SU-DHL-6 (cell line): Measurements from ENCODE around the gene CATSPERB.

Source experiments
- EZH2phosphoT487 ChIP-seq: fragments of 200-600 bp; sonication (generic), shearing (Covaris generic); conservative IDR thresholded peaks from 2 replicates; pipeline ENCODE4 v1.6.1; 2018; ENCODE audit warnings: mild to moderate bottlenecking, antibody characterized with exemption, low read length, moderate library complexity, mixed read lengths
- TF ChIP-seq, protein P1 (sequence below): fragments of 200-600 bp; sonication (generic); IDR thresholded peaks from one replicate; pipeline ENCODE4 v1.5.1; 2017; ENCODE audit warnings: antibody characterized with exemption, mild to moderate bottlenecking, low read length, moderate library complexity; ENCODE audit not compliant: insufficient read depth, poor library complexity, severe bottlenecking

DNA sequence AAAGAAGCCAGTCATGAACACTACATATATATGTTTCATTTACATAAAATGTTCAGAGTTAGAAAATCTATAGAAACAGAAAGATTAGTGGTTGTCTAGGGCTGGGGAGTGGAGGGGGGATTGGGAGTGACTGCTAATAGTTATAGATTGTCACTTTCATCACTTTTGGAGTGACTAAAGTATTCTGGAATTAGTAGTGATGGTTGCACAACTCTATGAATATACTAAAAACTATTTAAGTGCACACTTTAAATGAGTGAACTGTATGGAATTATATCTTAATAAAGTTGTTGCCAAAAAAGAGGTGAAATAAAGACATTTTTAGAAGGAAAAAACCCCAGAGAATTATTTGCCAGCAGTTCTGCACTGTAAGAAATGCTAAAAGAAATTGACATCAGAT is 9.5 kb downstream of the CATSPERB start:
- TF ChIP-seq, protein P1, sequence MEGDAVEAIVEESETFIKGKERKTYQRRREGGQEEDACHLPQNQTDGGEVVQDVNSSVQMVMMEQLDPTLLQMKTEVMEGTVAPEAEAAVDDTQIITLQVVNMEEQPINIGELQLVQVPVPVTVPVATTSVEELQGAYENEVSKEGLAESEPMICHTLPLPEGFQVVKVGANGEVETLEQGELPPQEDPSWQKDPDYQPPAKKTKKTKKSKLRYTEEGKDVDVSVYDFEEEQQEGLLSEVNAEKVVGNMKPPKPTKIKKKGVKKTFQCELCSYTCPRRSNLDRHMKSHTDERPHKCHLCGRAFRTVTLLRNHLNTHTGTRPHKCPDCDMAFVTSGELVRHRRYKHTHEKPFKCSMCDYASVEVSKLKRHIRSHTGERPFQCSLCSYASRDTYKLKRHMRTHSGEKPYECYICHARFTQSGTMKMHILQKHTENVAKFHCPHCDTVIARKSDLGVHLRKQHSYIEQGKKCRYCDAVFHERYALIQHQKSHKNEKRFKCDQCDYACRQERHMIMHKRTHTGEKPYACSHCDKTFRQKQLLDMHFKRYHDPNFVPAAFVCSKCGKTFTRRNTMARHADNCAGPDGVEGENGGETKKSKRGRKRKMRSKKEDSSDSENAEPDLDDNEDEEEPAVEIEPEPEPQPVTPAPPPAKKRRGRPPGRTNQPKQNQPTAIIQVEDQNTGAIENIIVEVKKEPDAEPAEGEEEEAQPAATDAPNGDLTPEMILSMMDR = no peak
- TF ChIP-seq EZH2phosphoT487 = no peak
